Measurements from ENCODE around the gene OGFOD2.

OGFOD2 gene

GRCh38 chr12:122994781-122995502 lies 19.9 kb downstream of the OGFOD2 start:
- TF ChIP-seq CTCF (IDR thresholded peaks at IDR 0.05; ENCODE audit: low read depth, low read length), result no peak
- no peak overlapping the region for H3K4me3 ChIP-seq (ENCODE audit: low read depth, low read length)

GRCh38 chr12:122995503-122996187 lies 20.6 kb downstream of the OGFOD2 start:
- no peak overlapping the region for H3K4me3 ChIP-seq (ENCODE audit: low read depth, low read length)
- TF ChIP-seq CTCF (IDR thresholded peaks at IDR 0.05; ENCODE audit: low read depth, low read length), result no peak

- no peak overlapping the region for H3K4me3 ChIP-seq (ENCODE audit: low read depth, low read length)
- TF ChIP-seq CTCF (IDR thresholded peaks at IDR 0.05; ENCODE audit: low read depth, low read length), result no peak
These were observed 21.2 kb downstream of the OGFOD2 start for GRCh38 chr12:122996188-122996601.

- no peak for TF ChIP-seq CTCF (IDR thresholded peaks at IDR 0.05; ENCODE audit: low read depth, low read length)
- H3K4me3 ChIP-seq (ENCODE audit: low read depth, low read length), result no peak overlapping the region
These were observed 21.7 kb downstream of the OGFOD2 start for GRCh38 chr12:122996621-122997342.

GRCh38 chr12:122997343-122998250 lies 22.6 kb downstream of the OGFOD2 start:
- no peak for TF ChIP-seq CTCF (IDR thresholded peaks at IDR 0.05; ENCODE audit: low read depth, low read length)
- no peak overlapping the region for H3K4me3 ChIP-seq (ENCODE audit: low read depth, low read length)

GRCh38 chr12:122998316-122998715 lies 23.3 kb downstream of the OGFOD2 start:
- TF ChIP-seq CTCF (IDR thresholded peaks at IDR 0.05; ENCODE audit: low read depth, low read length), result no peak
- no peak overlapping the region for H3K4me3 ChIP-seq (ENCODE audit: low read depth, low read length)
